Femur (tissue), 1 donor: ENCODE measurements around the gene AP4M1.
"Not testable (repeated sequence)": the region's sequence is repeated elsewhere in the genome, so short reads cannot be mapped to it uniquely, and the experiment has no call there.

Experiments used
- DNase-seq: peaks from one replicate; pipeline ENCODE4 v3.0.0-alpha.2; 2017

Gene AP4M1

GRCh38 chr7:100109521-100110163 lies 8.2 kb downstream of the AP4M1 start:
- no peak for DNase-seq

DNA sequence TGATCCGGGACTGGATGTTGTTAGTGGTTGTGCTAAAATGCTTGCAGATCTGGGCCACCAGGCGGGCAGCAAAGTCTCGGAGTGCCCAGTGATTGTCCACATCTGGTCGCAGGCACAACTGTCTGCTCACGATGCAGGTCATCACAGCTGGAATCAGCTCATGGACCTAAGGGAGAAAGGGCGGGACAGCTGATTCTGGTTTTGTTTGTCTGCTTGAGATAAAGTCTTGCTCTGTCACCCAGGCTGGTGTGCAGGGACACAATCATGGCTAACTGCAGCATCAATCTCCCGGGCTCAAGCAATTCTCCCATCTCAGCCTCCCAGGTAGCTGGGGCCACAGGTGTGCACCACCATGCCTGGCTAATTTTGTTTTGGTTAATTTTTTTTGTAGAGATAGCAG lies 9.7 kb downstream of the AP4M1 start:
- no peak for DNase-seq

- no peak for DNase-seq
These were observed 10.5 kb downstream of the AP4M1 start for GRCh38 chr7:100111914-100112313.

DNA sequence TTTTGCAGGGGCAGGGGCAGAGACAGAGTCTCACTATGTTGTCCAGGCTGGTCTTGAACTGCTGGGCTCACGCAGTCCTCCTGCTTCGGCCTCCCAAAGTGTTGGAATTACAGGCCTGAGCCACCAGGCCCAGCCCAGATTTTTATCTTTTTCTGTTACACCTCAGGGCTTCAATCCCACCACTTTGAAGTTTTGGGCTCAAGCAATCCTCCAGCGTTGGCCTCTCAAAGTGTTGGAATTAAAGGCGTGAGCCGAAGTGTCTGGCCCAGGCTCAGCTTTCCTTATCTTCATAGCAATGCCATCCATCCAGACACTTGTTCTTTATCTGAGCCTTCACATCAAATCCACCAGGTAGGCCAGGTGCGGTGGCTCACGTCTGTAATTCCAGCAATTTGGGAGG lies 13.6 kb downstream of the AP4M1 start:
- no peak for DNase-seq

- DNase-seq = no peak
These were observed 17.1 kb downstream of the AP4M1 start for GRCh38 chr7:100118388-100119071.

GRCh38 chr7:100119072-100119969 lies 17.9 kb downstream of the AP4M1 start, which contains the start of the genes CNPY4 and TAF6:
Gene CNPY4 (plus strand): TSS chr7:100119634. CDS start chr7:100119745, 111 bp downstream.
Gene TAF6 (minus strand): TSS chr7:100119358. CDS start chr7:100114209, 5,149 bp downstream.
- peak; percentile 97 for DNase-seq

- DNase-seq = peak; percentile 86
These were observed 18.7 kb downstream of the AP4M1 start for GRCh38 chr7:100119970-100120732.

GRCh38 chr7:100120733-100121036 lies 19.2 kb downstream of the AP4M1 start:
- no peak for DNase-seq

DNA sequence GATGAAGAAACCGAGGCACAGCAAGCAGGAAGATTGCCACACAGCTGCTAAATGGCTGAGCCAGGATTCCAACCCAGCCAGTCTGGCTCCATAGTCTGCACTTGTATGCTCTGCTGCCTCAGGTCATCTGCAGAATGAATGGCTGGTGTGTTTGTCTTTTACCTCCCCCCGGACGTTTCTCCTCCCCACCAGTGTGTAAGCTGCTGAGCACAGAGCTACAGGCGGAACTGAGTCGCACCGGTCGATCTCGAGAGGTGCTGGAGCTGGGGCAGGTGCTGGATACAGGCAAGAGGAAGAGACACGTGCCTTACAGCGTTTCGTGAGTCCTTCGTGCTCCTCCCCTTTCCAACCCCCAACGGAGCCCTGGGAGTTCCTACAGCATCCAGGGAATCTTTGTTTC lies 20.6 kb downstream of the AP4M1 start:
- DNase-seq = no peak

DNA sequence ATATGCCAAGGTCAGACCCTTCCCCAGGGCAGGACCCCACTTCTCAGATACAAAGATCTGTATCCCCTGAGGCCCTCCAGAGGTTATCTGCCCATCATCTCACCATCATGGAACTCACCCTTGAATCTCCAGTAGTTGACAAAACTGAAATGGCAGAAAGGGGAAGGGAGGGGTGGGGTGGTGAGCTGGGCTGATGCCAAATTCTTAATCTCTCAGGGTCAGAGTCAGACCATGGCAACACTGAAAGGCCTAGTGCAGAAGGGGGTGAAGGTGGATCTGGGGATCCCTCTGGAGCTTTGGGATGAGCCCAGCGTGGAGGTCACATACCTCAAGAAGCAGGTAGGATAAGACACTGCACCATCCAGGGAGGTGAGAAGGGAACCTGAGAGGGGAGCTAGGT lies 21.1 kb downstream of the AP4M1 start:
- peak; percentile 20 for DNase-seq

GRCh38 chr7:100124301-100125230 lies 23.1 kb downstream of the AP4M1 start:
- no peak for DNase-seq

GRCh38 chr7:100126239-100126930 lies 24.9 kb downstream of the AP4M1 start:
- no peak for DNase-seq

DNA sequence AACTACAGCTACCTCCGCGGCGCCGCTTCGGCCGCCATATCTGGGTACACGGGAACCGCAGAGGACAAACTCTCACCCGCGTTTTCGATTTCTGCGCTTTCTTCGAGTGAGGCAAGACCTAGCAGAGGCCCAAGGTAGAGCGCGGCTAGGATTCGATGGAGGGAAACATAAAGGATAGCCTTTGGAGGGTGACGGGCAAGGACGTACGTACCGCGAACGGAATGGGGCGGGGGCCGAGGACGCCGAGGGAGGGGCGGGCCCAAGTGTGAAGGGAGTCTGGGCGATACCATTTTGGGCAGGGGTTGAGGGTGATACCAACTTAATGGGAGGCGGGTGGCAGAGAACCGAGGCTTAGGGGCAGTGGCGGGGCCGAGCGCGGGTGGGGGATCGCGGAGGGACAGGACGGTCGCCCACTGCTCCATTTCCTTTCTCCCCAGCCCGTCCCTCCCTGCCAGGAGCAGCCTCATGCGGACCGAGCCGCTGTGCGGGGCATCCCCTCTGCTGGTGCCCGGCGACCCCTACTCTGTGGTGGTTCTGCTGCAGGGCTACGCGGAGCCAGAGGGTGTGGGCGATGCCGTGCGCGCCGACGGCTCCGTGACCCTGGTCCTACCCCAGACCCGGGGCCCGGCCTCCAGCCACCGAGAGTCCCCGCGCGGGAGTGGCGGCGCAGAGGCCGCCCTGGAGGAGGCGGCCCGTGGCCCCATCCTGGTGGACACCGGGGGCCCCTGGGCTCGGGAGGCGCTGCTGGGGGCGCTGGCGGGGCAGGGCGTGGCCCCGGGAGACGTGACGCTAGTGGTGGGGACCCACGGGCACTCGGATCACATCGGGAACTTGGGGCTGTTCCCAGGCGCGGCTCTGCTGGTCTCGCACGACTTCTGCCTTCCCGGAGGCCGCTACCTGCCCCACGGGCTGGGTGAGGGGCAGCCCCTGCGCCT lies 25.8 kb downstream of the AP4M1 start, which contains the start of gene MBLAC1:
Gene MBLAC1 (plus strand): TSS at position 37 of the 935 bp plus-strand sequence. CDS start 429 bp downstream, at position 466.
- DNase-seq = peak; percentile 94

GRCh38 chr7:100127866-100128636 lies 26.6 kb downstream of the AP4M1 start:
- peak; percentile 54 for DNase-seq

GRCh38 chr7:100128637-100128963 lies 27.2 kb downstream of the AP4M1 start:
- DNase-seq = no peak

GRCh38 chr7:100130220-100130607 lies 28.8 kb downstream of the AP4M1 start:
- not testable (repeated sequence) for DNase-seq

GRCh38 chr7:100130608-100131453 lies 29.4 kb downstream of the AP4M1 start:
- peak; percentile 85 for DNase-seq

GRCh38 chr7:100132126-100132525 lies 30.7 kb downstream of the AP4M1 start:
- no peak for DNase-seq
